ENCODE data around the gene C1orf174. TPM values are rescaled to one million over a fixed set of nuclear protein-coding genes. Genes with fewer than 3 reads are reported as not detected.

The C1orf174 gene
- total RNA-seq, 1 experiment from 2014 or later = 21.1 TPM

- Histone ChIP-seq H2AFZ (ENCODE audit: low read length) (no peak overlapping the region), H3K4ac (ENCODE audit: low read depth, low read length) (no peak overlapping the region), H3K9ac (ENCODE audit: extremely low read depth, insufficient read length, low read length) (no peak overlapping the region), H2BK20ac (ENCODE audit: low read depth, low read length, poor library complexity, severe bottlenecking) (no peak overlapping the region), H3K9me3 (ENCODE audit: control insufficient read depth, low read depth, low read length) (no peaks in the 10 kb centered on the region), H2BK15ac (ENCODE audit: low read depth, low read length) (no peak overlapping the region), H4K8ac (replicated peaks; ENCODE audit: insufficient read length, low read depth, low read length) (no peak overlapping the region), H2BK5ac (ENCODE audit: insufficient read length, low read length) (no peak overlapping the region), H3K79me1 (ENCODE audit: insufficient read depth, low read depth, low read length, poor library complexity, severe bottlenecking) (no peaks in the 10 kb centered on the region), H3K18ac (ENCODE audit: insufficient read length, low read depth, low read length) (no peak overlapping the region), H3K79me2 (ENCODE audit: insufficient read depth, low read length) (no peaks in the 10 kb centered on the region), H3K23me2 (ENCODE audit: insufficient read length, low read depth, low read length, poor library complexity, severe bottlenecking) (no peaks in the 10 kb centered on the region), H4K5ac (ENCODE audit: insufficient read length, low read depth, low read length) (no peak overlapping the region), H3K56ac (ENCODE audit: insufficient read length, low read depth, low read length) (no peak overlapping the region), H3T11ph (ENCODE audit: low read length) (no peak overlapping the region), H3K14ac (ENCODE audit: insufficient read depth, low read length) (no peak overlapping the region), H3K23ac (ENCODE audit: insufficient read length, low read depth, low read length) (no peak overlapping the region), H2AK5ac (ENCODE audit: insufficient read length, low read length) (no peak overlapping the region), H3K4me2 (ENCODE audit: insufficient read depth, insufficient read length, low read length) (no peak overlapping the region), H2BK120ac (ENCODE audit: low read depth, low read length, poor library complexity, severe bottlenecking) (no peak overlapping the region), H2BK12ac (ENCODE audit: insufficient read length, low read depth, low read length) (no peak overlapping the region), H4K20me1 (ENCODE audit: control insufficient read depth, insufficient read depth, insufficient read length) (no peaks in the 10 kb centered on the region), H3K27me3 (ENCODE audit: insufficient read depth, low read length) (no peaks in the 10 kb centered on the region), H3K27ac (ENCODE audit: insufficient read length, low read depth, low read length) (no peak overlapping the region), H4K91ac (ENCODE audit: insufficient read length, low read depth, low read length) (no peak overlapping the region), H3K4me1 (ENCODE audit: insufficient read depth, low read length) (no peaks in the 10 kb centered on the region)
- no peak for DNase-seq
- Mint-ChIP-seq H3K4me1 (peaks cover 0 to 7% of the 10 kb centered on the region in 2 experiments; a peak in 2 of 4 replicates), H3K9me3 (peaks cover 2 to 3% of the 10 kb centered on the region in 2 experiments; a peak in 3 of 5 replicates), H3K4me3 (no peak overlapping the region), H3K27ac (no peak overlapping the region), H3K36me3 (ENCODE audit: insufficient read depth in 1 of 3, low read depth in 3 of 3) (0 out of 7 replicates have a peak, but pooled peaks cover 0 to 2% (median 0%) of the 10 kb centered on the region in 3 experiments), H3K27me3 (ENCODE audit: low read depth) (peaks cover 3% of the 10 kb centered on the region; the same call in 1 of the 2 replicates)
- TF ChIP-seq CTCF (conservative IDR thresholded peaks at IDR 0.05) = no peak
- WGBS (ENCODE audit: extremely low coverage, insufficient read length, low lambda C conversion rate) = no CpG with 5 or more reads among the region's 6 CpGs
Observed at GRCh38 chr1:3922851-3923250, 22.8 kb upstream of the C1orf174 start.
